OCI-LY7 (cell line): Measurements from ENCODE around the gene ZSCAN2.

ENCODE experiments used
- EZH2phosphoT487 ChIP-seq: fragments of 200-600 bp; sonication (generic); IDR thresholded peaks from 2 replicates; pipeline ENCODE4 v1.6.1; 2018; ENCODE audit warnings: low read depth, borderline replicate concordance, mild to moderate bottlenecking, mixed run types, antibody characterized with exemption, low read length, moderate library complexity, mixed read lengths
- TF ChIP-seq, protein P1 (sequence below): fragments of 200-600 bp; sonication (generic); conservative IDR thresholded peaks from 2 replicates; pipeline ENCODE4 v1.5.1; 2014; ENCODE audit warnings: mild to moderate bottlenecking, antibody characterized with exemption, low read length, moderate library complexity, mixed read lengths

GRCh38 chr15:84609818-84610525, 9.2 kb downstream of the ZSCAN2 start:
- TF ChIP-seq, protein P1, sequence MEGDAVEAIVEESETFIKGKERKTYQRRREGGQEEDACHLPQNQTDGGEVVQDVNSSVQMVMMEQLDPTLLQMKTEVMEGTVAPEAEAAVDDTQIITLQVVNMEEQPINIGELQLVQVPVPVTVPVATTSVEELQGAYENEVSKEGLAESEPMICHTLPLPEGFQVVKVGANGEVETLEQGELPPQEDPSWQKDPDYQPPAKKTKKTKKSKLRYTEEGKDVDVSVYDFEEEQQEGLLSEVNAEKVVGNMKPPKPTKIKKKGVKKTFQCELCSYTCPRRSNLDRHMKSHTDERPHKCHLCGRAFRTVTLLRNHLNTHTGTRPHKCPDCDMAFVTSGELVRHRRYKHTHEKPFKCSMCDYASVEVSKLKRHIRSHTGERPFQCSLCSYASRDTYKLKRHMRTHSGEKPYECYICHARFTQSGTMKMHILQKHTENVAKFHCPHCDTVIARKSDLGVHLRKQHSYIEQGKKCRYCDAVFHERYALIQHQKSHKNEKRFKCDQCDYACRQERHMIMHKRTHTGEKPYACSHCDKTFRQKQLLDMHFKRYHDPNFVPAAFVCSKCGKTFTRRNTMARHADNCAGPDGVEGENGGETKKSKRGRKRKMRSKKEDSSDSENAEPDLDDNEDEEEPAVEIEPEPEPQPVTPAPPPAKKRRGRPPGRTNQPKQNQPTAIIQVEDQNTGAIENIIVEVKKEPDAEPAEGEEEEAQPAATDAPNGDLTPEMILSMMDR: no peak
- TF ChIP-seq EZH2phosphoT487: no peak
